GM23248 (cell line): ENCODE results near the gene TENM4. TPM values are rescaled to one million over a fixed set of nuclear protein-coding genes. Genes with fewer than 3 reads are reported as not detected.

Source experiments
- DNase-seq: peaks from one replicate; pipeline ENCODE4 v3.0.0-alpha.2; 2015
- H2AFZ ChIP-seq: fragments of 200-600 bp; sonication (generic); 2 replicates; pipeline ENCODE4 v1.6.1; 2016; ENCODE audit warnings: antibody characterized with exemption
- H3F3A ChIP-seq: fragments of 200-600 bp; sonication (generic); 2 replicates; pipeline ENCODE4 v1.6.1; 2016; ENCODE audit warnings: mild to moderate bottlenecking, antibody characterized with exemption, mixed run types; ENCODE audit not compliant: insufficient read depth
- H3K27ac ChIP-seq: fragments of 200-600 bp; sonication (generic); 2 replicates; pipeline ENCODE4 v1.5.1; 2016; ENCODE audit warnings: mild to moderate bottlenecking
- H3K27me3 ChIP-seq: fragments of 200-600 bp; sonication (generic); replicated peaks from 2 replicates; pipeline ENCODE4 v1.6.1; 2016; ENCODE audit warnings: mild to moderate bottlenecking; ENCODE audit not compliant: insufficient read depth
- H3K36me3 ChIP-seq: fragments of 200-600 bp; sonication (generic); 2 replicates; pipeline ENCODE4 v1.6.1; 2016; ENCODE audit warnings: low read depth, mild to moderate bottlenecking
- H3K4me1 ChIP-seq: fragments of 200-600 bp; sonication (generic); 2 replicates; pipeline ENCODE4 v1.6.1; 2016; ENCODE audit warnings: mild to moderate bottlenecking; ENCODE audit not compliant: insufficient read depth
- H3K4me2 ChIP-seq: fragments of 200-600 bp; sonication (generic); one replicate; pipeline ENCODE4 v1.6.1; 2016; ENCODE audit warnings: mild to moderate bottlenecking; ENCODE audit not compliant: unreplicated experiment
- H3K4me3 ChIP-seq: fragments of 200-600 bp; sonication (generic); 2 replicates; pipeline ENCODE4 v1.5.1; 2016; ENCODE audit warnings: mild to moderate bottlenecking
- H3K79me2 ChIP-seq: fragments of 200-600 bp; sonication (generic); 2 replicates; pipeline ENCODE4 v1.6.1; 2016; ENCODE audit warnings: mild to moderate bottlenecking; ENCODE audit not compliant: insufficient read depth
- H3K9ac ChIP-seq: fragments of 200-600 bp; sonication (generic); 2 replicates; pipeline ENCODE4 v1.6.1; 2016; ENCODE audit warnings: mild to moderate bottlenecking
- H3K9me2 ChIP-seq: fragments of 200-600 bp; sonication (generic); 2 replicates; pipeline ENCODE4 v1.6.1; 2016; ENCODE audit warnings: mixed run types, mild to moderate bottlenecking, moderate library complexity; ENCODE audit not compliant: insufficient read depth
- H3K9me3 ChIP-seq: fragments of 200-600 bp; sonication (generic); one replicate; pipeline ENCODE4 v1.6.1; 2017; ENCODE audit warnings: low read depth
- H4K20me1 ChIP-seq: fragments of 200-600 bp; sonication (generic); 2 replicates; pipeline ENCODE4 v1.6.0; 2016; ENCODE audit not compliant: insufficient read depth
- EZH2 ChIP-seq: fragments of 200-600 bp; sonication (generic); IDR thresholded peaks from 2 replicates; pipeline ENCODE4 v1.6.1; 2018; ENCODE audit warnings: antibody characterized with exemption, mild to moderate bottlenecking; ENCODE audit not compliant: insufficient read depth, poor library complexity, severe bottlenecking
- EZH2phosphoT487 ChIP-seq: fragments of 200-600 bp; sonication (generic); IDR thresholded peaks from 2 replicates; pipeline ENCODE4 v1.6.1; 2018; ENCODE audit warnings: antibody characterized with exemption, moderate library complexity, mild to moderate bottlenecking, low read depth; ENCODE audit not compliant: insufficient read depth
- WGBS, 2 experiments: methylation state at CpG; one replicate each; pipeline ENCODE4 v1.1.6; 2015 to 2017; ENCODE audit warnings: low lambda C conversion rate in 2 of 2, low coverage in 1 of 2; ENCODE audit errors: missing lambda C conversion rate in 2 of 2; 5-methylcytosine and 5-hydroxymethylcytosine counted together
- in situ Hi-C: fragments of 300-500 bp; cut with MboI; formaldehyde crosslinking; loops from 2 replicates; pipeline ENCODE4 v1.15.0; 2020
- polyA plus RNA-seq: library from polyadenylated mRNA; unstranded; fragments of >200 nt; fragmentation: Nextera tagmentation; extraction: Ambion mirVana; gene quantifications from 2 replicates; pipeline ENCODE4 v1.2.1, GENCODE V29; 2016
- total RNA-seq: library from RNA; depleted of rRNA; stranded (reverse); fragments of >200 nt; shearing (Covaris generic); gene quantifications from 2 replicates; pipeline ENCODE4 v1.2.3, GENCODE V29; 2014

Gene TENM4
- total and polyA plus RNA-seq, 2 experiments from 2014 or later = 0.11 to 0.48 TPM

DNA sequence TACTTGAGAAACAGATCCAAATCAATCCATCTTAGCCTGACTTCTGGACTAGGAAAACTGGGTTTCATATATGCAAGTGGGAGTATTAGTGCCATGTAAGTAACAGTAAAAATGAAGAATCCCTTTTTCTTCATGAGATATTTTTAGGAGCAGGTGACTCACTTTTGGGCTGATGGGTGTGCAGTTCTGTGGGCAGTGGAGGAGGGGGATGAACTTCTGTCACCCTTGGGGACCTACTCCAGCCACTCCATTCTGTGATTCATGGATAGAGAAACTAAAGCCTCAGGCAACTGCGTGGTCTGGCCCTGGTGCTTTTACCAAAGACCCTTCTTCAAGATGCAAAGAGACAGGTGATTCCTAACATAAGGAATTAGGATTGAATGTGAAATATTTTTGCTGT is 657.5 kb downstream of the TENM4 start:
- Histone ChIP-seq H3K27ac (no peak overlapping the region), H3K4me2 (no peak overlapping the region), H3K9me3 (no peaks in the 10 kb centered on the region), H3K9me2 (no peaks in the 10 kb centered on the region), H3K79me2 (no peaks in the 10 kb centered on the region), H3K9ac (no peak overlapping the region), H2AFZ (no peak overlapping the region), H4K20me1 (no peaks in the 10 kb centered on the region), H3K4me1 (peaks cover 15% of the 10 kb centered on the region), H3F3A (no peaks in the 10 kb centered on the region), H3K36me3 (no peaks in the 10 kb centered on the region), H3K27me3 (no peaks in the 10 kb centered on the region; the same call in 1 of the 2 replicates), H3K4me3 (no peak overlapping the region)
- no peak for TF ChIP-seq EZH2
- no peak for TF ChIP-seq EZH2phosphoT487
- in situ Hi-C loops = no loop called here
- DNase-seq = no peak
- 67 to 72% methylated on average over 1 of the region's 1 CpG for whole genome bisulfite sequencing, 2 experiments

DNA sequence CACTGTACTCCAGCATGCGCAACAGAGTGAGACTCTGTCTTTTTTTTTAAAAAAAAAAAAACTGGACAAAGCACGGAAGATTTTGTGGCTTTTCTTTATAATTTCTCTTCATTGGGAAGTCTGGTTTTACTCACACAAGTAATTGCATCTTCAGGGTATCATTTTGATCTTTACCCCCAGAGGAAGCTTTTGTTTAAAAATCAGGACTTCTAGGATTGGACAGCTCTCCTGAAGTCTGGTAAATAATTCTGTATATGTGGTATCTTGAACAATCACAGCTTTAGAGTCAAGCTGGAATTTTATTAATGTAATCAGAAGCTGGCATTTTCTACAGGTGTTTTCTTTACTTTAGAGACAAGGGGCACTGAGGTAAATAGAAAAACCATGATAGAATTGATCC is 658.1 kb downstream of the TENM4 start:
- no peaks in the 10 kb centered on the region for H4K20me1 ChIP-seq
- H3K9ac ChIP-seq = no peak overlapping the region

DNA sequence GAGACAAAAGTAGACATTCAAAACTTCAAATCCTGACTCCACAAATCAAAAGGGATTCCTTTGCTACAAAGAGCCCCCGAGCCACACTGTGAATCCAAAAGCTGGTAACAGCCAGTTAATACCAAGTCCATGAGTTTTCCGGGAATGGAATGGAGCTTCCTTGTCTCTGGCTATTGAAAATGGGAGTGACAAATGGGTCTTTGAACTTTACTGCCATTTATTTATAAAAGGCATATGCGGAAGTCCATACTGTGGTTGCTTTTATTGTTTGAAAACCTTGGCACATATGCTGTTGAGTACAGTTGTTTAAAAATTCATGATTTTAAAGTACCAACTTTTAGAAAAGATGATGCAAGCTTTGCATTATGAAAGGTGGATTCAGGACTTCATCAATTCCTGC is 659.9 kb downstream of the TENM4 start:
- Histone ChIP-seq H2AFZ (no peak overlapping the region), H3F3A (no peaks in the 10 kb centered on the region), H4K20me1 (no peaks in the 10 kb centered on the region), H3K4me3 (no peak overlapping the region), H3K4me2 (no peak overlapping the region), H3K9ac (no peak overlapping the region), H3K27ac (no peak overlapping the region), H3K4me1 (peaks cover 15% of the 10 kb centered on the region), H3K9me3 (no peaks in the 10 kb centered on the region), H3K27me3 (no peaks in the 10 kb centered on the region), H3K9me2 (no peaks in the 10 kb centered on the region), H3K79me2 (no peaks in the 10 kb centered on the region), H3K36me3 (no peaks in the 10 kb centered on the region)
- no peak for TF ChIP-seq EZH2phosphoT487
- TF ChIP-seq EZH2 = no peak
- WGBS, 2 experiments = 51 to 52% methylated on average over 3 of the region's 3 CpGs
- DNase-seq = no peak
- in situ Hi-C loops = no loop called here

More for the DNA sequence above, 658.1 kb downstream of the TENM4 start:
- in situ Hi-C loops = no loop called here
- WGBS, 2 experiments = 57 to 62% methylated on average over 2 of the region's 2 CpGs
- TF ChIP-seq EZH2 = no peak
- TF ChIP-seq EZH2phosphoT487 = no peak
- no peak overlapping the region for H3K4me3 ChIP-seq
- H3K27me3 ChIP-seq = no peaks in the 10 kb centered on the region
- no peaks in the 10 kb centered on the region for H3K79me2 ChIP-seq
- DNase-seq = no peak
- no peak overlapping the region for H3K4me2 ChIP-seq
- H3K36me3 ChIP-seq = no peaks in the 10 kb centered on the region
- H3K9me3 ChIP-seq = no peaks in the 10 kb centered on the region
- no peaks in the 10 kb centered on the region for H3F3A ChIP-seq
- no peak overlapping the region for H2AFZ ChIP-seq
- H3K27ac ChIP-seq = no peak overlapping the region
- peaks cover 15% of the 10 kb centered on the region for H3K4me1 ChIP-seq
- no peaks in the 10 kb centered on the region for H3K9me2 ChIP-seq

DNA sequence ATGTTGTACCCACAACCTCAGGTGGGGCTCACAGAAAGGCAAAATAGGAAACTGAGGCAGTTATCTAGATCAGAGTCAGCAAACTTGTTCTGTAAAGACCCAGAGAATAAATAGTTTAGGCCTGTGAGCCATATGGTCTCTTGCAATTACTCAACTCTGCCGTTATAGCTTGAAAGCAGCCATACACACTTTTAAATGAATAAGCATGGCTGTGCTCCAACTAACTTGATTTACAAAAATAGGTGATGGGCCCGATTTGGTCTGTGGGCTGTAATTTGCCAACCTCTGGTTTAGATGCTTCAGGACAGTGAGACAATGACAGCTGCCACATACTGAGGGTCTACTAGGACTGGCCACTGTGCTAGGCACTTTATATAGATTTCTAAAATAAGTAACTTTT is 667.3 kb downstream of the TENM4 start:
- in situ Hi-C loops = no loop called here

DNA sequence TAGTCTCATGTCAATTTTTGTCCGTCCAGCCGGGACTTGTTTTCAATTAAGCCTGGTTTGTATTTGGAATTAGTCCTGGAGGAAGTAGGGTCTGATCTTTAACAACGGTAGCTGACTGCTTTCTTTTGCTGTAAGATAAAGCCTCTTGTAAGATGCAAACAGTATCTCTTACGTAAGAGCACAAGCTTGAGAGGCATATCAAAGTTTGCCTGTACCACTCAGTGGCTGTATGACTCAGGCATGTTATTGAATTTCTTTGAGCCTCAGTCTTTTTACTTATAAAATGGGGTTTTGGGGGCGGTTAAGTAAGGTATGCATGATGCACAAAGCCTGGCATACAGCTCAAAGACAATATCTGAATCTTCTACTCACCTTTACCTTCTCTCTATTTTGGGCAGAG is 667.8 kb downstream of the TENM4 start:
- in situ Hi-C loops = no loop called here
- DNase-seq = no peak

More for the DNA sequence above, 667.3 kb downstream of the TENM4 start:
- no peak overlapping the region for H3K9ac ChIP-seq
- H3K9me3 ChIP-seq = no peaks in the 10 kb centered on the region
- H3K4me3 ChIP-seq = no peak overlapping the region
- H3K36me3 ChIP-seq = no peaks in the 10 kb centered on the region
- H3K79me2 ChIP-seq = no peaks in the 10 kb centered on the region
- no peak overlapping the region for H3K4me2 ChIP-seq
- TF ChIP-seq EZH2phosphoT487 (no peak), EZH2 (no peak)
- no peaks in the 10 kb centered on the region for H3K9me2 ChIP-seq
- no peaks in the 10 kb centered on the region for H3K4me1 ChIP-seq
- H3K27ac ChIP-seq = no peak overlapping the region
- DNase-seq = no peak
- H3K27me3 ChIP-seq = no peaks in the 10 kb centered on the region; the same call in 1 of the 2 replicates
- WGBS, 2 experiments = 19 to 29% methylated on average over 2 of the region's 2 CpGs
- no peak overlapping the region for H2AFZ ChIP-seq
- no peaks in the 10 kb centered on the region for H3F3A ChIP-seq
- no peaks in the 10 kb centered on the region for H4K20me1 ChIP-seq

More for the DNA sequence above, 667.8 kb downstream of the TENM4 start:
- H3K4me2 ChIP-seq = no peak overlapping the region
- H3K4me1 ChIP-seq = no peaks in the 10 kb centered on the region
- H4K20me1 ChIP-seq = no peaks in the 10 kb centered on the region
- 17 to 20% methylated on average over 5 of the region's 5 CpGs for WGBS, 2 experiments
- no peaks in the 10 kb centered on the region for H3F3A ChIP-seq
- no peaks in the 10 kb centered on the region for H3K79me2 ChIP-seq
- no peak overlapping the region for H3K9ac ChIP-seq
- no peak overlapping the region for H3K4me3 ChIP-seq
- H3K27me3 ChIP-seq = no peaks in the 10 kb centered on the region; the same call in 1 of the 2 replicates
- H2AFZ ChIP-seq = no peak overlapping the region
- no peak overlapping the region for H3K27ac ChIP-seq
- no peaks in the 10 kb centered on the region for H3K9me2 ChIP-seq
- TF ChIP-seq EZH2phosphoT487 (no peak), EZH2 (no peak)
- no peaks in the 10 kb centered on the region for H3K9me3 ChIP-seq
- H3K36me3 ChIP-seq = no peaks in the 10 kb centered on the region
